ENCODE data around the gene GLDC.
"Not testable (repeated sequence)": the region's sequence is repeated elsewhere in the genome, so short reads cannot be mapped to it uniquely, and the experiment has no call there.

GRCh38 chr9:6622784-6623183 is 22.7 kb downstream of the GLDC start:
- not testable (repeated sequence) for TF ChIP-seq CTCF (IDR thresholded peaks at IDR 0.05; ENCODE audit: insufficient read depth, low read length); REST (IDR thresholded peaks at IDR 0.05; ENCODE audit: insufficient replicate concordance, low read depth); GABPA (IDR thresholded peaks at IDR 0.05; ENCODE audit: low read depth); POLR2AphosphoS5 (IDR thresholded peaks at IDR 0.05; ENCODE audit: low read depth); SPI1 (IDR thresholded peaks at IDR 0.05; ENCODE audit: borderline replicate concordance, low read depth)
